Neural progenitor cell (in vitro differentiated cells): ENCODE results near the gene PPP1R3E. TPM values are rescaled to one million over a fixed set of nuclear protein-coding genes. Genes with fewer than 3 reads are reported as not detected.

ENCODE experiments used
- DNase-seq: peaks from one replicate; pipeline ENCODE4 v3.0.0-alpha.2; 2016; ENCODE audit warnings: low spot score
- H2AFZ ChIP-seq: fragments of 200-600 bp; sonication (generic); replicated peaks from 2 replicates; pipeline ENCODE4 v1.6.1; 2016; ENCODE audit warnings: antibody characterized with exemption
- H3F3A ChIP-seq: fragments of 200-600 bp; sonication (generic); 2 replicates; pipeline ENCODE4 v1.6.1; 2016; ENCODE audit warnings: antibody characterized with exemption, low read depth
- H3K27ac ChIP-seq: fragments of 200-600 bp; sonication (generic); 2 replicates; pipeline ENCODE4 v1.5.1; 2016; ENCODE audit warnings: mild to moderate bottlenecking
- H3K27me3 ChIP-seq: fragments of 200-600 bp; sonication (generic); 2 replicates; pipeline ENCODE4 v1.6.1; 2016; ENCODE audit warnings: mild to moderate bottlenecking, moderate library complexity
- H3K36me3 ChIP-seq: fragments of 200-600 bp; sonication (generic); 2 replicates; pipeline ENCODE4 v1.5.1; 2016
- H3K4me1 ChIP-seq: fragments of 200-600 bp; sonication (generic); 2 replicates; pipeline ENCODE4 v1.6.1; 2016; ENCODE audit warnings: mixed run types
- H3K4me2 ChIP-seq: fragments of 200-600 bp; sonication (generic); 2 replicates; pipeline ENCODE4 v1.6.1; 2016
- H3K4me3 ChIP-seq: fragments of 200-600 bp; sonication (generic); 2 replicates; pipeline ENCODE4 v1.5.1; 2016
- H3K79me2 ChIP-seq: fragments of 200-600 bp; sonication (generic); 2 replicates; pipeline ENCODE4 v1.6.1; 2016; ENCODE audit warnings: low read depth
- H3K9ac ChIP-seq: fragments of 200-600 bp; sonication (generic); 2 replicates; pipeline ENCODE4 v1.6.1; 2016
- H3K9me3 ChIP-seq: fragments of 200-600 bp; sonication (generic); 2 replicates; pipeline ENCODE4 v1.5.1; 2016; ENCODE audit warnings: low read depth
- H4K20me1 ChIP-seq: fragments of 200-600 bp; sonication (generic); 2 replicates; pipeline ENCODE4 v1.6.1; 2016; ENCODE audit warnings: low read depth
- H3K27ac Mint-ChIP-seq: 3 replicates; pipeline ENCODE4 v1.8.0; 2021; ENCODE audit warnings: mixed read lengths
- H3K27me3 Mint-ChIP-seq: 2 replicates; pipeline ENCODE4 v1.8.0; 2022; ENCODE audit warnings: low read depth, mild to moderate bottlenecking, inconsistent platforms, moderate library complexity, mixed read lengths; ENCODE audit not compliant: insufficient read depth
- H3K36me3 Mint-ChIP-seq: 3 replicates; pipeline ENCODE4 v1.8.0; 2021; ENCODE audit warnings: mixed read lengths
- H3K4me1 Mint-ChIP-seq: 3 replicates; pipeline ENCODE4 v1.8.0; 2021; ENCODE audit warnings: mixed read lengths
- H3K4me3 Mint-ChIP-seq: 3 replicates; pipeline ENCODE4 v1.8.0; 2021; ENCODE audit warnings: mild to moderate bottlenecking, moderate library complexity, mixed read lengths
- H3K9me3 Mint-ChIP-seq: 3 replicates; pipeline ENCODE4 v1.8.0; 2020; ENCODE audit warnings: mixed read lengths
- EZH2 ChIP-seq: fragments of 200-600 bp; sonication (generic); IDR thresholded peaks from 2 replicates; pipeline ENCODE4 v1.6.1; 2017; ENCODE audit warnings: antibody characterized with exemption, mild to moderate bottlenecking, moderate library complexity
- EZH2phosphoT487 ChIP-seq: fragments of 200-600 bp; sonication (generic); IDR thresholded peaks from 2 replicates; pipeline ENCODE4 v1.6.1; 2017; ENCODE audit warnings: antibody characterized with exemption
- total RNA-seq: library from RNA; depleted of rRNA; stranded (reverse); fragments of >200 nt; gene quantifications from 2 replicates; pipeline ENCODE4 v1.2.3, GENCODE V29; 2015; ENCODE audit warnings: low replicate concordance
- TF ChIP-seq, protein P1 (sequence below): fragments of 200-600 bp; sonication (generic); IDR thresholded peaks from 2 replicates; pipeline ENCODE4 v1.5.1; 2017; ENCODE audit warnings: antibody characterized with exemption, mild to moderate bottlenecking

Gene PPP1R3E
- total RNA-seq, 1 donor from 2014 or later: 10.6 TPM

DNA sequence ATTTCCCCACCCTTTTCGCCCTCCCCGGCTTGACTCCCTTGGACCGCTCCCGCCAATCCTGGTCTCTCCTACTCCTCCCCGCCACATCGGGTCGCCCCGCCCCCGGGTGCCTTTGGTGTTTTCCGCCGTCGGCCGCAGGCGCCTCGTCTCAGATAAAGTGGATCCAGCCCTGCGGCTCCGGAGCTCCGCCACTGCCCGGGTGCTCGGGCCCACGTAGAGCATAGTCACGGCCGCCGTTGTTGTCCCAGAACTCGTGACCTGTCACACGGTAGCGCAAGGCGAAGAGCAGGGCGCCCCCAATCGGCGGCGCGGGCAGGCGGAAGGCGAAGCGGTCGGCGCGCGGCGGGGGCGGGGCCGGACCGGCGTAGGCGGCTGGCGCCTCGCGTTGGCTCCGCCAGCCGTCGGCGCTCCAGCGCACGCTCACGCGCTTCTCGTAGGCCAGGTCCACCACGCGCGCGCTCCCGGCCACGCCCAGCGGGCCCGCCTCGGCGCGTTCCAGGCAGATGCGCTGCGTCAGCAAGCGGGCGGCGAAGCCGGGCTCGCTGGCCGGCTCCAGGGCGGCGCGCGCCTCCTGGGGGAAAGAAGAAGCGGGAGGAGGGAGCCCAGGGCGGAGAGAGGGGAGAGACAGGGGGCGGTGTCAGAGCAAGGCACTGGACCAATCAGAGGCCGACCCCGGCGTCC is 1.2 kb downstream of the PPP1R3E start:
- Mint-ChIP-seq H3K4me1 (peaks cover 34% of the 10 kb centered on the region), H3K27ac (no peak overlapping the region), H3K9me3 (peaks cover 2% of the 10 kb centered on the region), H3K27me3 (peaks cover 9% of the 10 kb centered on the region), H3K4me3 (peak overlapping the region; percentile 91), H3K36me3 (peaks cover 7% of the 10 kb centered on the region)
- Histone ChIP-seq H3K4me1 (peaks cover 11% of the 10 kb centered on the region), H3F3A (peaks cover 42% of the 10 kb centered on the region), H3K4me2 (peak overlapping the region; percentile 79), H3K9me3 (no peaks in the 10 kb centered on the region), H3K9ac (no peak overlapping the region), H3K36me3 (no peaks in the 10 kb centered on the region), H4K20me1 (no peaks in the 10 kb centered on the region), H3K79me2 (no peaks in the 10 kb centered on the region), H3K27me3 (peaks cover 21% of the 10 kb centered on the region), H2AFZ (peak overlapping the region; percentile 95), H3K27ac (peak overlapping the region; percentile 85), H3K4me3 (peak overlapping the region; percentile 96)
- peak; percentile 100 for DNase-seq
- TF ChIP-seq, protein P1, sequence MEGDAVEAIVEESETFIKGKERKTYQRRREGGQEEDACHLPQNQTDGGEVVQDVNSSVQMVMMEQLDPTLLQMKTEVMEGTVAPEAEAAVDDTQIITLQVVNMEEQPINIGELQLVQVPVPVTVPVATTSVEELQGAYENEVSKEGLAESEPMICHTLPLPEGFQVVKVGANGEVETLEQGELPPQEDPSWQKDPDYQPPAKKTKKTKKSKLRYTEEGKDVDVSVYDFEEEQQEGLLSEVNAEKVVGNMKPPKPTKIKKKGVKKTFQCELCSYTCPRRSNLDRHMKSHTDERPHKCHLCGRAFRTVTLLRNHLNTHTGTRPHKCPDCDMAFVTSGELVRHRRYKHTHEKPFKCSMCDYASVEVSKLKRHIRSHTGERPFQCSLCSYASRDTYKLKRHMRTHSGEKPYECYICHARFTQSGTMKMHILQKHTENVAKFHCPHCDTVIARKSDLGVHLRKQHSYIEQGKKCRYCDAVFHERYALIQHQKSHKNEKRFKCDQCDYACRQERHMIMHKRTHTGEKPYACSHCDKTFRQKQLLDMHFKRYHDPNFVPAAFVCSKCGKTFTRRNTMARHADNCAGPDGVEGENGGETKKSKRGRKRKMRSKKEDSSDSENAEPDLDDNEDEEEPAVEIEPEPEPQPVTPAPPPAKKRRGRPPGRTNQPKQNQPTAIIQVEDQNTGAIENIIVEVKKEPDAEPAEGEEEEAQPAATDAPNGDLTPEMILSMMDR: peak; percentile 82
- no peak for TF ChIP-seq EZH2phosphoT487

DNA sequence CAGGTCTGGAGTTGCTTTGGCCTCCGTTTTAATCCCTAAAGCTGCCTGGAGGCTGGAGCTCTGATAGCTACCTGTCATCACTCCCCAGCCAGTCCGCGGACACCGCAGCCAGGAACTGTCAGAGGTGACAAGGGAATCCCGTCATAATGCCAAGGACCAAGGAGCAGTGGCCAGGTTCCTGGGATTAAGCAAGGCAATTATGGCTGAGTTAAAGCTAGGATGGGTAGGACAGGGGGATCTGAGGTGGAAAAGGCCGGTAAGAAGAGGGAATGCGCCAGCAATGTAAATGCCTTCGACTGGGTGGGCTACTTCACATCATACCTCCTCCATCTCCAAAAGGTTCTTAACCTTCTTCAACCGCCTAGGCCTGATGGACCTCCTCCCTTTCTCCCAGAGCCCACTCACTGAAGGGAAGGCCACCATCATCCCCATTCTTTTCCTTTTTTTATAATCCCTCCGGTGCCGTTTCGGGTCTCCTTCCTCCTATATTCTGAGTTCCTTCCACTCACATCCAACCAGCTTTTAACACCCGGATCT is 1.9 kb downstream of the PPP1R3E start:
- peak; percentile 47 for DNase-seq
- Histone ChIP-seq H4K20me1 (no peaks in the 10 kb centered on the region), H3K79me2 (no peaks in the 10 kb centered on the region), H3K4me3 (peak overlapping the region; percentile 96), H2AFZ (no peak overlapping the region), H3K4me1 (peaks cover 6% of the 10 kb centered on the region), H3F3A (peaks cover 35% of the 10 kb centered on the region), H3K36me3 (no peaks in the 10 kb centered on the region), H3K27ac (no peak overlapping the region), H3K4me2 (peak overlapping the region; percentile 79), H3K27me3 (peaks cover 28% of the 10 kb centered on the region), H3K9ac (no peak overlapping the region), H3K9me3 (no peaks in the 10 kb centered on the region)
- Mint-ChIP-seq H3K36me3 (peaks cover 7% of the 10 kb centered on the region), H3K27me3 (peaks cover 9% of the 10 kb centered on the region), H3K27ac (peak overlapping the region; percentile 90), H3K4me1 (peaks cover 33% of the 10 kb centered on the region), H3K4me3 (peak overlapping the region; percentile 91), H3K9me3 (peaks cover 2% of the 10 kb centered on the region)
- no peak for TF ChIP-seq EZH2phosphoT487
- TF ChIP-seq, protein P1: no peak
- TF ChIP-seq EZH2: no peak

DNA sequence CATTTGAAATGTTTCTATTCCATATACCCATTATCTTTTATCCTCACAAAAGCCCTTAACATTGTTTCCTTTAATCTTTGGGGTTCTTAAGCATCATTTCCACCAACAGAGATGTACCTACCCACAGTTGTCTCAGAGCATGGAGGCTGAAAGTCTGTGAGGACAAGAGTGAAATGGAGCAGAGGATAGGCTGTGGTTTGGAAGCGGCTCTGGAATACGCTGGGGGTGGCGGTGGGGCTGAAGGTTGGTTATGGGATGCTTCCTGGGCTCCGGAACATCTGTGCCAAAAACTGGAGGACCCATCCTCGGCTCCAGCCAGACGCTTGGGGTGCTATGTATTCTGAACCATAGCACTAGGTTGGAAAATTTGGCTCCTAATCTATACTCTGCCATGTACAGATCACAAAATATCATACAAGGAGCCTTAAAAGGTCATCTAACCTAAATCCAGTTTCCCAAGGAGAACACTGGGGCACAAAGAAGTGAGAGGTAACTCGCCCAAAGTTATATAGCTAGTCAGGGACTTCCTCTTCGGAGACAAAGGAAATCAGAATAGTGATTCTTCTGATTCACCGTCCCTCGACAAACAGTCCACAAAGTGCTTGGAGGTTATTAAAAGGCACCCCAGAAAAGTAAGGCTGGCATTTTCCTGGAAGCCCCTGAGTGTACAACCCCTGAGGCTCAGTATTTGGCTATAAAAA is 2.5 kb downstream of the PPP1R3E start:
- H3K27me3 ChIP-seq: peaks cover 34% of the 10 kb centered on the region
- peak overlapping the region; percentile 91 for H3K4me3 Mint-ChIP-seq
- peak overlapping the region; percentile 96 for H3K4me3 ChIP-seq
- peaks cover 9% of the 10 kb centered on the region for H3K27me3 Mint-ChIP-seq
- no peak for DNase-seq
- H3K4me2 ChIP-seq: peak overlapping the region; percentile 79
- H3K4me1 Mint-ChIP-seq: peaks cover 36% of the 10 kb centered on the region
- H3K79me2 ChIP-seq: no peaks in the 10 kb centered on the region
- no peaks in the 10 kb centered on the region for H3K36me3 ChIP-seq
- H3F3A ChIP-seq: peaks cover 31% of the 10 kb centered on the region
- no peak overlapping the region for H3K27ac ChIP-seq
- no peak overlapping the region for H3K9ac ChIP-seq
- no peaks in the 10 kb centered on the region for H3K9me3 ChIP-seq
- peak overlapping the region; percentile 76 for H3K27ac Mint-ChIP-seq
- no peaks in the 10 kb centered on the region for H4K20me1 ChIP-seq
- H2AFZ ChIP-seq: no peak overlapping the region
- peaks cover 2% of the 10 kb centered on the region for H3K9me3 Mint-ChIP-seq
- H3K36me3 Mint-ChIP-seq: peaks cover 7% of the 10 kb centered on the region
- H3K4me1 ChIP-seq: peaks cover 6% of the 10 kb centered on the region
- TF ChIP-seq, protein P1: no peak
- TF ChIP-seq EZH2phosphoT487 (no peak), EZH2 (no peak)
